ENCODE measurements around the gene GRID2.

DNA sequence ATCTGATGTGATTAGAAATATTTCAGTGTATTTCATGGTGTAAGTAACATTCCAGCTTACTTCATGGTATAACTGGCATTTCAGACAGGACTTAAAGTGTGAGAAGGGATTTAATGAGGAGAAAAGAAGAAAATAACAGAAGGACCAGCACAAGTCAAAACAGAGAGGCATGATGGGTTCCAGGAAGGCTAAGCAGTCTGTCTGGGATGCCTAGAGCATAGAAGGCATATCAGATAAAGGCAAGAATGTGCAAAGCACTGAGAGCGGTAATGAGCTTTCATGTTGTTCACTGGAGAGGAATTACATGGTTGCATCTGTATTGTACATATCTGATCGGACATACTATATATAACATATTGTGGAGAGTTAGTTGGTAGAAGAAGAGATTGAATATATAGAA is 54.2 kb downstream of the GRID2 start:
- no peak for TF ChIP-seq REST (IDR thresholded peaks at IDR 0.05; ENCODE audit: insufficient read depth in 1 of 2, low read depth in 2 of 2, low read length in 2 of 2)
- TF ChIP-seq POLR2AphosphoS5 (IDR thresholded peaks at IDR 0.05; ENCODE audit: low read depth, low read length): no peak
- TF ChIP-seq SIN3A (IDR thresholded peaks at IDR 0.05; ENCODE audit: borderline replicate concordance, insufficient read depth, low read length): no peak
- TF ChIP-seq TAF1 (IDR thresholded peaks at IDR 0.05; ENCODE audit: borderline replicate concordance, insufficient read depth, low read length): no peak
- no peak for TF ChIP-seq FOXP2 (optimal IDR thresholded peaks at IDR 0.05; ENCODE audit: borderline replicate concordance, extremely low read depth, extremely low read length, insufficient read depth)
